GM12891 (cell line): ENCODE data around the gene AGGF1.

Experiments used
- POLR2AphosphoS5 ChIP-seq: IDR thresholded peaks from 2 replicates; pipeline ENCODE4 v1.6.1; 2011; ENCODE audit warnings: low read depth, low read length, control low read depth
- SPI1 ChIP-seq: IDR thresholded peaks from 2 replicates; pipeline ENCODE4 v1.6.1; 2011; ENCODE audit warnings: low read depth, low read length, control low read depth
- TAF1 ChIP-seq: IDR thresholded peaks from 2 replicates; pipeline ENCODE4 v1.6.1; 2011; ENCODE audit warnings: low read depth, low read length, control low read depth

- TF ChIP-seq SPI1 (no peak), TAF1 (no peak), POLR2AphosphoS5 (no peak)
These were observed 35.1 kb downstream of the AGGF1 start for GRCh38 chr5:77065256-77065655.
